HG03196 (cell line): Measurements from ENCODE around the gene PDE6B.
"Not testable (repeated sequence)": the region's sequence is repeated elsewhere in the genome, so short reads cannot be mapped to it uniquely, and the experiment has no call there.

Experiments used
- ATAC-seq: cut with Tn5 transposase; IDR thresholded peaks from one replicate; pipeline ENCODE4 v1.9.1; 2021; ENCODE audit not compliant: unreplicated experiment

The PDE6B gene

GRCh38 chr4:703336-704197 is 78.2 kb downstream of the PDE6B start:
- no peak for ATAC-seq

- no peak for ATAC-seq
Measured at GRCh38 chr4:704198-704891, 79.0 kb downstream of the PDE6B start.

- ATAC-seq: no peak
Measured at GRCh38 chr4:704971-705277, 79.6 kb downstream of the PDE6B start.

DNA sequence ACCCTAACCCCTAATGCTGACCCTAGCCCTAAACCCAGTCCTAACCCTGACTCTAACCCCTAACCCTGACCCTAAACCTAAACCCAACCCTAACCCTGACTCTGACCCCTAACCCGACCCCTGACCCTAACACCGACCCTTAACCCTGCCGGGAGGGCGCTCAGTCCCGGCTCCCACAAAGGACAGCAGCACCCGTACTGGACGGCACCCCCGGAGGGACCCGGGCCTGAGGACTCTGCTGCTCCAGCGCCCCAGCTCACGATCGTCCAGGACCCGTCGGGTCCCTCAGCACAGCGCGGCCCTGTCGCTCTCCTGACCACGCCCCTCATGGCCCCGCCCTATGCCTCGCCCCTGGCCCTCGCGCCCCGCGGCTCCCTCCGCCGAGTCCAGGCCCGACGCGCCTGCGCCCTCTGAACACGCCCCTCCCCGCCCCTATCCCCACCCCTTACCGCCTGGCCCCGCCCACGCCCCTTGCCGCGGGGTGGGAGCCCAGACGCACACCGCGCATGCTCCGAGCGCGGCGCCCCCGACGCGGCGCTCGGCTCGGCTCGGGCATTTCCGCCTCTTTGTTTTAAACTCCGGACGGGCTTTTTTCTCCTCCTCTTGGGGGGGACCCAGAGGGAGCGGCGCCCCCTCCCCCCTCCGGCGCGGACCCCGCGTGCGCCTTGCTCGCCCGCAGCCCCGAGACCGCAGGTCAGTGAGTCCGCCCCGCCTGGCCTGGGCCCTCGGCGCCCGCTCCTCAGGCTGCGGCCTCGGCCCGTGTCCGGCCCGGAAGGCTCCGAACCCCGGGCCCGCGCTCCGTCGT is 80.1 kb downstream of the PDE6B start, which contains the start of gene PCGF3:
Gene PCGF3, plus strand, starts transcription at position 555 of the 805 bp plus-strand sequence. CDS start 27,849 bp downstream, outside the sequence.
- ATAC-seq: peak; percentile 93

- not testable (repeated sequence) for ATAC-seq
Measured at GRCh38 chr4:706083-706633, 80.8 kb downstream of the PDE6B start.

- ATAC-seq: no peak
Measured at GRCh38 chr4:706834-707598, 81.6 kb downstream of the PDE6B start.

GRCh38 chr4:707929-708630 is 82.7 kb downstream of the PDE6B start:
- no peak for ATAC-seq

DNA sequence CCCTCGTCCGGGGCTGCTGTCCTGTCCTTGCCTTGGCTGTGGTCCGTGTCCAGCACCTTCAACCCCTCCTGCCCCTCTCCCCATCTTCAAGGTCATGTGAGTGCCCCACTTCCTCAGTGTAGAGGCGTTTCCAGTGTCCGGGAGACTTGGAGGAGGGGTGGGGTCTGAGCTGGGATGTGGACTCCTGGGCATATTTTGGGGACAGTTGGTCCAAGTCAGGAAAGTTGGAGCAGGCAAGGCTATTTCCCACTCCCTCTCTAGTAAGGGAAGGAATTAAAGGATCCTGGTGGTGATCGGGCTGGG is 83.2 kb downstream of the PDE6B start:
- ATAC-seq: no peak

GRCh38 chr4:709348-709747 is 84.0 kb downstream of the PDE6B start:
- no peak for ATAC-seq

DNA sequence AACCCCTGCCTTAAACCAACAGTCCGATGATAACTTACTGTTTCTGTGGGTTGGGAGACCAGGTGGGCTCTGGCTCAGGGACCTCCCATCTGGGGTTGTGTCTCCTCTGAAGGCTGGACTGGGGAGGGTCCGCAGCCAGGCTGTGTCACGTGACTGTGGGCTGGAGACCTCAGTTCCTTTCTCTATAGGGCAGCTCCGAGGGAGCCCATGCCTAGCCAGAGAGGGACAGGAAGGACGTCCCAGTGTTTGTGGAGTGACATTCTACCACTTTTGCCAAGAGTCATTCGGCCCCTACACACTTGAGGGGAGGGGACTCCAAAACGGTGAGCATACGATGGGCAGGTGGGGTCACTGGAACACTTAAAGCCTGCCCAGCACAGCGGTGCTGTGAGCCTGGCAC is 84.7 kb downstream of the PDE6B start:
- no peak for ATAC-seq

DNA sequence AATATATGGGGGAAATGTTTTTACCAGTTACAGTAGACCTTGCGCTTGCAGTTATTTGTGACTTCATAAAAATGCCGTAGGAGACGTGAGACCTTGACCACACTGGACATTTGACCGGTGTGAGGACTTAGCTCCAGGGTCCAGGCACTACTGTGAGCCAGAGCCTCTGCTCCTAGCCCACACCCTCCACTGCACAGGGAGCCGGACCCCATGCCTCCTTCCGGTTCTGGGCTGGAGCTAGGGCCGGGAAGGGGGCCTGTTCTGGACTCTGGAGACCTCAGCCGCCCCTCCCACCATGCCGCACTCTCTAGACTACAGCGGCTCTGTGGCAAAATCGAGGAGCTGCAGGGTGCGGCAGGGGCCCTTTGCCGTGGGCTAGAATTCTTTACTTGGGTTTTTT is 85.5 kb downstream of the PDE6B start:
- ATAC-seq: no peak

GRCh38 chr4:712093-712492 is 86.7 kb downstream of the PDE6B start:
- ATAC-seq: no peak

- no peak for ATAC-seq
Measured at GRCh38 chr4:712916-713632, 87.7 kb downstream of the PDE6B start.

DNA sequence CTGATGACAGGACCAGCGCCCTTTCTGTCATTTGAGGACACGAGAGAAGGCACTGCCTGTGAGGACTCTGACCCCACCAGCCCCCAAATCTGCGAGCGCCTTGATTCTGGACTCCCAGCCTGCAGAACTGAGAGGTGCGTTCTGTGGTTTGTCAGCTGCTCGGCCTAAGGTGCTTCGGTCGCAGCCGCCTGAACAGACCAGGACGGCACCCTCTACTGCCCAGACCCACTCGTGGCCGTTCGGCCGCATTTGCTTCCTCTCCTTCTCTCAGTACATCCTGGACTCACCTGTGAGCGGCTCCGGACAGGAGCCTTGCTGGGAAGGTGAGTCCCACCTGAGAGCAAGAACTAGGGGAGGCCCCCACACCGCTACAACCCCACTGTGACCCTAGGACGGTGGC is 88.7 kb downstream of the PDE6B start:
- no peak for ATAC-seq

- ATAC-seq: no peak
Measured at GRCh38 chr4:717601-718320, 92.4 kb downstream of the PDE6B start.

DNA sequence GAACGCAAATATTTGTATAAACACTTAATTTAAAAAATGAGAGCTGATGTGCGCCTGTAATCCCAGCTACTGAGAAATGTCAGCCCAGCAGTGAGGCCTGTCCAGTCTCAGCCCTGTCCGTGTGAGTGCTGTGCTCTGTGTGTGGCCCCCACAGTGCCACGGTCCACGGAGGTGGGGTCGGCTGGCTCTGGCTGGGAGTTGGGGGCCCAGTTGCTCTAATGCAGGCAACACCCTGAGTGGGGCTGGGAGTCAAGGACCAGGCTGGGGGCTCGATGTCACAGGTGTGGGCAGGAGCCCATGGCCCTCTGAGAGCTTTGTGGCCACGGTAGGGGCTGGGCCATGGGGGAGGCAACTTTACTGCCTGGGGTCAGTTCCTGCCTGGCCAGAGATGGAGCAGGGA is 93.1 kb downstream of the PDE6B start:
- ATAC-seq: no peak
